Measurements from ENCODE around the gene MEX3A.

Gene MEX3A

GRCh38 chr1:156128654-156129597, 46.7 kb upstream of the MEX3A start:
- Histone ChIP-seq H3K9ac (ENCODE audit: low read length) (no peak overlapping the region), H2AFZ (ENCODE audit: low read length) (no peak overlapping the region)

GRCh38 chr1:156128308-156128653, 46.0 kb upstream of the MEX3A start:
- TF ChIP-seq CTCF (IDR thresholded peaks at IDR 0.05; ENCODE audit: low read length) (no peak), EZH2phosphoT487 (IDR thresholded peaks at IDR 0.05; ENCODE audit: low read length) (no peak), EZH2 (optimal IDR thresholded peaks at IDR 0.05; ENCODE audit: low read depth, low read length) (no peak)
- Histone ChIP-seq H3K27me3 (replicated peaks; ENCODE audit: insufficient read depth, low read length) (no peaks in the 10 kb centered on the region), H3K4me3 (ENCODE audit: low read length) (no peak overlapping the region), H3K9ac (ENCODE audit: low read length) (no peak overlapping the region), H3K79me2 (ENCODE audit: low read length) (no peaks in the 10 kb centered on the region), H3K9me3 (replicated peaks; ENCODE audit: insufficient read depth, low read length) (no peaks in the 10 kb centered on the region), H4K20me1 (ENCODE audit: insufficient read depth, low read length) (no peaks in the 10 kb centered on the region), H2AFZ (ENCODE audit: low read length) (no peak overlapping the region), H3K36me3 (replicated peaks; ENCODE audit: insufficient read depth, low read length) (no peaks in the 10 kb centered on the region), H3K27ac (ENCODE audit: low read length) (no peak overlapping the region), H3F3A (ENCODE audit: insufficient read depth, low read length) (peaks cover 8% of the 10 kb centered on the region; the same call in 1 of the 2 replicates), H3K9me2 (replicated peaks; ENCODE audit: insufficient read depth, low read length) (no peaks in the 10 kb centered on the region), H3K4me1 (ENCODE audit: low read length) (peaks cover 34% of the 10 kb centered on the region), H3K4me2 (ENCODE audit: low read depth, low read length) (no peak overlapping the region)
- no peak for DNase-seq

More at GRCh38 chr1:156128654-156129597, 46.7 kb upstream of the MEX3A start:
- Histone ChIP-seq H3F3A (ENCODE audit: insufficient read depth, low read length) (peaks cover 8% of the 10 kb centered on the region; the same call in 1 of the 2 replicates), H3K27ac (ENCODE audit: low read length) (no peak overlapping the region), H4K20me1 (ENCODE audit: insufficient read depth, low read length) (no peaks in the 10 kb centered on the region), H3K4me3 (ENCODE audit: low read length) (no peak overlapping the region), H3K36me3 (replicated peaks; ENCODE audit: insufficient read depth, low read length) (no peaks in the 10 kb centered on the region), H3K9me2 (replicated peaks; ENCODE audit: insufficient read depth, low read length) (no peaks in the 10 kb centered on the region), H3K9me3 (replicated peaks; ENCODE audit: insufficient read depth, low read length) (no peaks in the 10 kb centered on the region), H3K79me2 (ENCODE audit: low read length) (no peaks in the 10 kb centered on the region), H3K4me2 (ENCODE audit: low read depth, low read length) (no peak overlapping the region), H3K4me1 (ENCODE audit: low read length) (peaks cover 32% of the 10 kb centered on the region), H3K27me3 (replicated peaks; ENCODE audit: insufficient read depth, low read length) (no peaks in the 10 kb centered on the region)
- TF ChIP-seq CTCF (IDR thresholded peaks at IDR 0.05; ENCODE audit: low read length) (no peak), EZH2phosphoT487 (IDR thresholded peaks at IDR 0.05; ENCODE audit: low read length) (no peak), EZH2 (optimal IDR thresholded peaks at IDR 0.05; ENCODE audit: low read depth, low read length) (no peak)
- DNase-seq, result no peak

GRCh38 chr1:156126630-156127534, 44.6 kb upstream of the MEX3A start:
- H3K9me2 ChIP-seq (replicated peaks; ENCODE audit: insufficient read depth, low read length), result no peaks in the 10 kb centered on the region
- H2AFZ ChIP-seq (ENCODE audit: low read length), result no peak overlapping the region
- no peak for TF ChIP-seq CTCF (IDR thresholded peaks at IDR 0.05; ENCODE audit: low read length)
- TF ChIP-seq EZH2 (optimal IDR thresholded peaks at IDR 0.05; ENCODE audit: low read depth, low read length), result no peak
- no peak for TF ChIP-seq EZH2phosphoT487 (IDR thresholded peaks at IDR 0.05; ENCODE audit: low read length)
- peak overlapping the region; percentile 22; the same call in 1 of the 2 replicates for H3K4me2 ChIP-seq (ENCODE audit: low read depth, low read length)
- peak overlapping the region; percentile 9; the same call in 1 of the 2 replicates for H3K9ac ChIP-seq (ENCODE audit: low read length)
- no peaks in the 10 kb centered on the region for H3K9me3 ChIP-seq (replicated peaks; ENCODE audit: insufficient read depth, low read length)
- DNase-seq, result peak; percentile 84
- no peaks in the 10 kb centered on the region for H3K79me2 ChIP-seq (ENCODE audit: low read length)
- H3K27ac ChIP-seq (ENCODE audit: low read length), result peak overlapping the region; percentile 43; the same call in 1 of the 2 replicates
- H3K36me3 ChIP-seq (replicated peaks; ENCODE audit: insufficient read depth, low read length), result no peaks in the 10 kb centered on the region
- H3F3A ChIP-seq (ENCODE audit: insufficient read depth, low read length), result peaks cover 8% of the 10 kb centered on the region; the same call in 1 of the 2 replicates
- H3K4me3 ChIP-seq (ENCODE audit: low read length), result no peak overlapping the region
- no peaks in the 10 kb centered on the region for H4K20me1 ChIP-seq (ENCODE audit: insufficient read depth, low read length)
- H3K4me1 ChIP-seq (ENCODE audit: low read length), result peaks cover 40% of the 10 kb centered on the region
- H3K27me3 ChIP-seq (replicated peaks; ENCODE audit: insufficient read depth, low read length), result no peaks in the 10 kb centered on the region

All from MM.1S (cell line).